Keratinocyte (primary cell): ENCODE results near the gene FHIT. TPM values are rescaled to one million over a fixed set of nuclear protein-coding genes. Genes with fewer than 3 reads are reported as not detected.

Experiments used
- DNase-seq: peaks from one replicate; pipeline ENCODE4 v3.0.0-alpha.2; 2011; ENCODE audit warnings: low read depth, missing footprints, low spot score
- FAIRE-seq: peaks from 2 replicates; lab custom pipeline; 2011; peaks lifted over from hg19 to GRCh38; lab: Jason Lieb, UNC
- H2AFZ ChIP-seq: 2 replicates; pipeline ENCODE4 v1.6.0; 2012; ENCODE audit warnings: low read length, control low read depth, inconsistent platforms; ENCODE audit not compliant: control insufficient read depth
- H3K27ac ChIP-seq: 2 replicates; pipeline ENCODE4 v1.5.1; 2011; ENCODE audit warnings: low read length; ENCODE audit not compliant: control insufficient read depth, insufficient read depth
- H3K27me3 ChIP-seq: 3 replicates; pipeline ENCODE4 v1.6.0; 2011; ENCODE audit warnings: low read length; ENCODE audit not compliant: control insufficient read depth, insufficient read depth; ENCODE audit errors: extremely low read depth
- H3K36me3 ChIP-seq, 2 experiments: 2 replicates in 1 of 2; 3 replicates in 1 of 2; pipeline ENCODE4 v1.5.1; 2011; ENCODE audit warnings: low read length in 2 of 2, mild to moderate bottlenecking in 1 of 2; ENCODE audit not compliant: control insufficient read depth in 2 of 2, insufficient read depth in 2 of 2; ENCODE audit errors: extremely low read depth in 1 of 2
- H3K4me1 ChIP-seq: 3 replicates; pipeline ENCODE4 v1.5.1; 2011; ENCODE audit warnings: low read length; ENCODE audit not compliant: control insufficient read depth, insufficient read depth; ENCODE audit errors: extremely low read depth
- H3K4me2 ChIP-seq: 3 replicates; pipeline ENCODE4 v1.6.0; 2011; ENCODE audit warnings: low read depth, low read length; ENCODE audit not compliant: control insufficient read depth, insufficient read depth; ENCODE audit errors: extremely low read depth
- H3K4me3 ChIP-seq, 3 experiments: fragments of 200-600 bp in 1 of 3; sonication (generic) in 1 of 3; 2 replicates in 2 of 3; 3 replicates in 1 of 3; pipeline ENCODE4 v1.5.1; 2011 to 2016; ENCODE audit warnings: low read length in 3 of 3, mild to moderate bottlenecking in 3 of 3, control low read depth in 2 of 3, inconsistent platforms in 1 of 3, low read depth in 1 of 3, mixed read lengths in 1 of 3, mixed run types in 1 of 3, moderate library complexity in 1 of 3; ENCODE audit not compliant: control insufficient read depth in 2 of 3, insufficient read depth in 2 of 3; ENCODE audit errors: extremely low read depth in 1 of 3
- H3K79me2 ChIP-seq: 2 replicates; pipeline ENCODE4 v1.6.0; 2012; ENCODE audit warnings: low read length; ENCODE audit not compliant: control insufficient read depth, insufficient read depth
- H3K9ac ChIP-seq: 3 replicates; pipeline ENCODE4 v1.6.0; 2011; ENCODE audit warnings: low read length; ENCODE audit not compliant: control insufficient read depth, insufficient read depth; ENCODE audit errors: extremely low read depth
- H3K9me1 ChIP-seq: 3 replicates; pipeline ENCODE4 v1.6.0; 2011; ENCODE audit warnings: low read length; ENCODE audit not compliant: control insufficient read depth, insufficient read depth; ENCODE audit errors: extremely low read depth
- H3K9me3 ChIP-seq: 2 replicates; pipeline ENCODE4 v1.5.1; 2012; ENCODE audit warnings: low read depth, low read length; ENCODE audit not compliant: control insufficient read depth
- H4K20me1 ChIP-seq: 3 replicates; pipeline ENCODE4 v1.6.0; 2011; ENCODE audit warnings: low read length; ENCODE audit not compliant: control insufficient read depth, insufficient read depth; ENCODE audit errors: extremely low read depth
- EZH2 ChIP-seq: IDR thresholded peaks from one replicate; pipeline ENCODE4 v1.6.1; 2012; ENCODE audit warnings: inconsistent platforms, mild to moderate bottlenecking, low read length, moderate library complexity
- dilution Hi-C: fragments of 300-500 bp; cut with MboI; formaldehyde crosslinking; loops from one replicate; pipeline ENCODE4 v1.7.0; 2020; ENCODE audit warnings: low sequenced_read_pairs; ENCODE audit not compliant: extremely low pct_ligation_motif_present
- polyA plus RNA-seq, 5 experiments: library from polyadenylated mRNA; depleted of rRNA in 3 of 5; stranded (reverse) in 3 of 5; stranded (forward) in 1 of 5; unstranded in 1 of 5; fragments of >200 nt; gene quantifications; 1 replicate in 1 of 5; 2 replicates in 3 of 5; 3 replicates in 1 of 5; pipeline versions ENCODE4 v1.2.1 to v1.2.3, GENCODE V29; 2011 to 2012; ENCODE audit warnings: missing spikeins in 2 of 5, low read depth in 1 of 5, low replicate concordance in 1 of 5
- TF ChIP-seq, protein P1 (sequence below), 3 experiments: IDR thresholded peaks in 1 of 3; conservative IDR thresholded peaks in 1 of 3; optimal IDR thresholded peaks in 1 of 3; 2 replicates in 2 of 3; 3 replicates in 1 of 3; pipeline versions ENCODE3 to v1.5.1; 2011; ENCODE audit warnings: low read length in 3 of 3, mild to moderate bottlenecking in 3 of 3, moderate library complexity in 2 of 3, control low read depth in 1 of 3, inconsistent platforms in 1 of 3; ENCODE audit not compliant: insufficient read depth in 2 of 3; ENCODE audit errors: extremely low read depth in 1 of 3

Gene FHIT
- polyA plus RNA-seq, 1 donor (not counting 4 experiments of a cell fraction or from before 2014, with no cell fraction given), result 2.2 TPM

DNA sequence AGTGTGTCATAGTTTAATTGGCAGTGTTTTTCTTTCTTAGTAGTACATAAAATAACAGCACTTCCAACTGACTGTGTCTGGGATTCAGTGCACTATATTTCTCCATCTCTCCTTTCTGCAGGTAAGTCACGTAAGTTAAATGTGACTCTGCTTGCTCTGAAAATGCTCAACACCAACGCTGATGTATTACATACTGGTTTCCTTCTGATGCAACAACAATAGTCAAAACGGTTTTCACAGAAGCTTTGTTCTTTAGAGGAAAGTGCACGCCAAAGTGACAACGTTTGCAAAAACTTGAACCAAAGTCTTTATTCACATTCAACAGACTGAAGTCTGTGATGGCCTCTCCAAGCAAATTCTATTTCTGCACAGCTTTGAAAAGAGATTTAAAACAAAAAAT, 1494.3 kb downstream of the FHIT start:
- no peaks in the 10 kb centered on the region for H3K36me3 ChIP-seq
- no peak overlapping the region for H3K27ac ChIP-seq
- H3K79me2 ChIP-seq, result no peaks in the 10 kb centered on the region
- no peaks in the 10 kb centered on the region for H3K9me3 ChIP-seq
- H3K4me3 ChIP-seq, result no peak overlapping the region
- H3K4me1 ChIP-seq, result no peaks in the 10 kb centered on the region
- H3K9me1 ChIP-seq, result no peaks in the 10 kb centered on the region
- no peak overlapping the region for H3K4me2 ChIP-seq
- no peaks in the 10 kb centered on the region for H4K20me1 ChIP-seq
- no peak overlapping the region for H2AFZ ChIP-seq
- DNase-seq, result no peak
- TF ChIP-seq, protein P1, sequence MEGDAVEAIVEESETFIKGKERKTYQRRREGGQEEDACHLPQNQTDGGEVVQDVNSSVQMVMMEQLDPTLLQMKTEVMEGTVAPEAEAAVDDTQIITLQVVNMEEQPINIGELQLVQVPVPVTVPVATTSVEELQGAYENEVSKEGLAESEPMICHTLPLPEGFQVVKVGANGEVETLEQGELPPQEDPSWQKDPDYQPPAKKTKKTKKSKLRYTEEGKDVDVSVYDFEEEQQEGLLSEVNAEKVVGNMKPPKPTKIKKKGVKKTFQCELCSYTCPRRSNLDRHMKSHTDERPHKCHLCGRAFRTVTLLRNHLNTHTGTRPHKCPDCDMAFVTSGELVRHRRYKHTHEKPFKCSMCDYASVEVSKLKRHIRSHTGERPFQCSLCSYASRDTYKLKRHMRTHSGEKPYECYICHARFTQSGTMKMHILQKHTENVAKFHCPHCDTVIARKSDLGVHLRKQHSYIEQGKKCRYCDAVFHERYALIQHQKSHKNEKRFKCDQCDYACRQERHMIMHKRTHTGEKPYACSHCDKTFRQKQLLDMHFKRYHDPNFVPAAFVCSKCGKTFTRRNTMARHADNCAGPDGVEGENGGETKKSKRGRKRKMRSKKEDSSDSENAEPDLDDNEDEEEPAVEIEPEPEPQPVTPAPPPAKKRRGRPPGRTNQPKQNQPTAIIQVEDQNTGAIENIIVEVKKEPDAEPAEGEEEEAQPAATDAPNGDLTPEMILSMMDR (optimal IDR thresholded peaks at IDR 0.05 in 1 of 3, IDR thresholded peaks at IDR 0.05 in 1 of 3, conservative IDR thresholded peaks at IDR 0.05 in 1 of 3; ENCODE audit: extremely low read depth in 1 of 3, insufficient read depth in 2 of 3, low read length in 3 of 3), result no peak
- no peak for TF ChIP-seq EZH2
- H3K27me3 ChIP-seq, result no peaks in the 10 kb centered on the region
- dilution Hi-C loops, result no loop called here
- H3K9ac ChIP-seq, result no peak overlapping the region
- FAIRE-seq, result no peak

DNA sequence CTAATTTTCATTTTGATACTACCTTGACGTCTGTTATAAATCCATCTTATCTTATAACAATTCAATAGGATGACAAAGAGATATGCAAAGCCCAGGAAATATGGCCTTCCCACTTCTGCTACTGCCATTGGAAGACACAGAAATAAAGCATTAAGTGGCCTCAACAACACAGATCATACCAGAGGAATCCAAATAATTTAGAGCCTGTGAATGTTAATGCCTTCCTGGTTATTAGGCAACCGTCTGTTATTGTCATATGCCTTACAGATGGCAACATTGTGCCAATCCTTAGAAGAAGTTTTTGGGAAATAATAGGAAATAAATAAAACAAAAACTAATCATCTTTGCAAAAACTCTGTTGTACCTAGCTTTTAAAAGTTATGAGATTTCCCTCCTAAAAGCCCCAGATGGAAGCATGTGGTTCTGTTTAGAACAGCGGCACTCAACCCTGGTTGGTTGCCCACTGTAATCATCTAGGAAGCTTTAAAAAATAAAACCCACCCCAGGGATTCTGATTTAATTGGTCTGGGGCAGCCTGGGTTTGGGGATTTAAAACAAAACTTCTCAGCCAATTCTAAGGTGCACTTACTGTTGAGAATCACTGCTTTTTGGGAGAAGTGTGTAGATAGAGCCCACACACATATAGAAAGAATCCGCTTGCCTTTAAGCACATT, 1496.7 kb downstream of the FHIT start:
- dilution Hi-C loops, result no loop called here
- Histone ChIP-seq H3K36me3 (no peaks in the 10 kb centered on the region), H3K4me3 (no peak overlapping the region), H3K79me2 (no peaks in the 10 kb centered on the region), H2AFZ (no peak overlapping the region), H3K9me1 (no peaks in the 10 kb centered on the region), H3K9me3 (no peaks in the 10 kb centered on the region), H3K4me1 (no peaks in the 10 kb centered on the region), H3K4me2 (no peak overlapping the region), H3K27me3 (no peaks in the 10 kb centered on the region), H4K20me1 (no peaks in the 10 kb centered on the region), H3K27ac (no peak overlapping the region), H3K9ac (no peak overlapping the region)
- FAIRE-seq (no peak), DNase-seq (no peak)
- TF ChIP-seq, protein P1 (optimal IDR thresholded peaks at IDR 0.05 in 1 of 3, IDR thresholded peaks at IDR 0.05 in 1 of 3, conservative IDR thresholded peaks at IDR 0.05 in 1 of 3; ENCODE audit: extremely low read depth in 1 of 3, insufficient read depth in 2 of 3, low read length in 3 of 3), result no peak
- no peak for TF ChIP-seq EZH2
